H1 (cell line): ENCODE results near the gene CYP2A13. TPM values are rescaled to one million over a fixed set of nuclear protein-coding genes. Genes with fewer than 3 reads are reported as not detected.

Experiments
- CTCF ChIA-PET: fragments of 300-600 bp; sonication (Branson Sonifier 250); formaldehyde crosslinking; loops from one replicate; lab custom pipeline; 2021; ENCODE audit not compliant: partially characterized antibody; lab: Charles Lee
- POLR2A ChIA-PET: fragments of 300-600 bp; sonication (Branson Sonifier 250); formaldehyde crosslinking; loops from one replicate; lab custom pipeline; 2021; ENCODE audit warnings: inconsistent platforms; ENCODE audit not compliant: partially characterized antibody; lab: Charles Lee
- DNase-seq, 2 experiments: peaks; one replicate each; pipeline versions ENCODE4 v3.0.0 to v3.0.0-alpha.2; 2010 to 2022; ENCODE audit warnings: low spot score in 2 of 2, low read depth in 1 of 2, mixed read lengths in 1 of 2
- FAIRE-seq: peaks from 2 replicates; lab custom pipeline; 2011; peaks lifted over from hg19 to GRCh38; lab: Jason Lieb, UNC
- H2AFZ ChIP-seq: 2 replicates; pipeline ENCODE4 v1.8.1; 2012; ENCODE audit warnings: low read length, inconsistent platforms
- H2AK5ac ChIP-seq: 2 replicates; pipeline ENCODE4 v1.6.1; 2013; ENCODE audit warnings: low read depth, low read length
- H2BK120ac ChIP-seq: replicated peaks from 2 replicates; pipeline ENCODE3; 2013; ENCODE audit warnings: low read depth, low read length, inconsistent platforms
- H2BK12ac ChIP-seq: 2 replicates; pipeline ENCODE4 v1.6.1; 2013; ENCODE audit warnings: low read depth, low read length
- H2BK15ac ChIP-seq: 2 replicates; pipeline ENCODE4 v1.6.1; 2013; ENCODE audit warnings: low read length
- H2BK20ac ChIP-seq: 2 replicates; pipeline ENCODE4 v1.6.1; 2013; ENCODE audit warnings: low read length
- H2BK5ac ChIP-seq: 2 replicates; pipeline ENCODE4 v1.6.1; 2013; ENCODE audit warnings: low read depth, low read length
- H3K14ac ChIP-seq: 2 replicates; pipeline ENCODE4 v1.6.1; 2013; ENCODE audit warnings: inconsistent platforms; ENCODE audit not compliant: insufficient read length
- H3K18ac ChIP-seq: 2 replicates; pipeline ENCODE4 v1.6.1; 2013; ENCODE audit warnings: low read length; ENCODE audit errors: extremely low read depth
- H3K23ac ChIP-seq: 2 replicates; pipeline ENCODE4 v1.6.1; 2013; ENCODE audit warnings: inconsistent platforms; ENCODE audit not compliant: insufficient read length
- H3K23me2 ChIP-seq: 2 replicates; pipeline ENCODE4 v1.6.1; 2013; ENCODE audit warnings: low read depth, low read length
- H3K27ac ChIP-seq: 2 replicates; pipeline ENCODE4 v1.6.1; 2011; ENCODE audit warnings: low read depth, low read length, inconsistent platforms
- H3K27me3 ChIP-seq, 4 experiments: replicated peaks in 1 of 4; 1 replicate in 1 of 4; 2 replicates in 3 of 4; pipeline versions ENCODE4 v1.6.1 to v1.8.1; 2011 to 2013; ENCODE audit warnings: low read length in 3 of 4, mild to moderate bottlenecking in 3 of 4, inconsistent platforms in 2 of 4, mixed read lengths in 2 of 4, moderate library complexity in 1 of 4; ENCODE audit not compliant: control insufficient read depth in 3 of 4, insufficient read depth in 3 of 4; ENCODE audit errors: extremely low read depth in 1 of 4
- H3K36me3 ChIP-seq, 4 experiments: 2 replicates each; pipeline versions ENCODE4 v1.6.1 to v1.8.1; 2011 to 2013; ENCODE audit warnings: mild to moderate bottlenecking in 4 of 4, low read length in 3 of 4, moderate library complexity in 2 of 4, control low read depth in 1 of 4, inconsistent platforms in 1 of 4; ENCODE audit not compliant: insufficient read depth in 4 of 4, control insufficient read depth in 2 of 4
- H3K4ac ChIP-seq: replicated peaks from 2 replicates; pipeline ENCODE3; 2013; ENCODE audit warnings: low read length, low read depth, mixed read lengths, inconsistent platforms; ENCODE audit not compliant: insufficient read length
- H3K4me1 ChIP-seq, 4 experiments: replicated peaks in 1 of 4; 1 replicate in 1 of 4; 2 replicates in 3 of 4; pipeline versions ENCODE4 v1.6.1 to v1.8.1; 2011 to 2013; ENCODE audit warnings: low read length in 3 of 4, inconsistent platforms in 2 of 4, mixed read lengths in 1 of 4; ENCODE audit not compliant: insufficient read depth in 4 of 4, control insufficient read depth in 3 of 4
- H3K4me2 ChIP-seq, 2 experiments: 2 replicates each; pipeline versions ENCODE4 v1.6.1 to v1.8.1; 2011 to 2013; ENCODE audit warnings: low read depth in 2 of 2, low read length in 2 of 2, control low read depth in 1 of 2, inconsistent platforms in 1 of 2, mild to moderate bottlenecking in 1 of 2; ENCODE audit not compliant: insufficient read depth in 1 of 2
- H3K4me3 ChIP-seq, 4 experiments: fragments of 200-600, 300-600 bp in 1 of 4; sonication (generic), shearing (Covaris generic), sonication (Bioruptor Twin) in 1 of 4; 2 replicates each; pipeline versions ENCODE4 v1.5.1 to v1.8.1; 2011 to 2016; ENCODE audit warnings: low read length in 4 of 4, low read depth in 3 of 4, control low read depth in 2 of 4, inconsistent platforms in 2 of 4, mild to moderate bottlenecking in 2 of 4, mixed read lengths in 1 of 4, moderate library complexity in 1 of 4; ENCODE audit not compliant: insufficient read depth in 2 of 4; ENCODE audit errors: extremely low read depth in 1 of 4
- H3K56ac ChIP-seq: replicated peaks from 2 replicates; pipeline ENCODE3; 2013; ENCODE audit warnings: low read depth, mild to moderate bottlenecking, mixed read lengths, low read length, inconsistent platforms; ENCODE audit not compliant: insufficient read length
- H3K79me1 ChIP-seq: 2 replicates; pipeline ENCODE4 v1.6.1; 2013; ENCODE audit warnings: low read depth, low read length, control low read depth
- H3K79me2 ChIP-seq, 2 experiments: 2 replicates each; pipeline versions ENCODE4 v1.6.1 to v1.8.1; 2012 to 2013; ENCODE audit warnings: low read length in 2 of 2, mild to moderate bottlenecking in 2 of 2, inconsistent platforms in 1 of 2; ENCODE audit not compliant: insufficient read depth in 2 of 2, control insufficient read depth in 1 of 2
- H3K9ac ChIP-seq, 4 experiments: replicated peaks in 1 of 4; 1 replicate in 1 of 4; 2 replicates in 3 of 4; pipeline versions ENCODE4 v1.6.1 to v1.8.1; 2011 to 2013; ENCODE audit warnings: low read depth in 3 of 4, low read length in 3 of 4, control low read depth in 2 of 4, mild to moderate bottlenecking in 2 of 4, moderate library complexity in 2 of 4, inconsistent platforms in 1 of 4; ENCODE audit errors: extremely low read depth in 1 of 4
- H3K9me3 ChIP-seq, 2 experiments: 2 replicates each; pipeline versions ENCODE4 v1.6.1 to v1.8.1; 2012 to 2013; ENCODE audit warnings: mild to moderate bottlenecking in 2 of 2, moderate library complexity in 2 of 2, control low read depth in 1 of 2, inconsistent platforms in 1 of 2, low read depth in 1 of 2, low read length in 1 of 2, mixed read lengths in 1 of 2; ENCODE audit not compliant: insufficient read depth in 2 of 2
- H4K20me1 ChIP-seq, 2 experiments: replicated peaks in 1 of 2; 2 replicates each; pipeline versions ENCODE3 to v1.8.1; 2011 to 2013; ENCODE audit warnings: inconsistent platforms in 2 of 2, low read length in 2 of 2, mild to moderate bottlenecking in 1 of 2; ENCODE audit not compliant: insufficient read depth in 2 of 2, control insufficient read depth in 1 of 2
- H4K5ac ChIP-seq: 2 replicates; pipeline ENCODE4 v1.6.1; 2013; ENCODE audit warnings: low read length, low read depth, mixed read lengths, inconsistent platforms; ENCODE audit not compliant: insufficient read length
- H4K8ac ChIP-seq: 2 replicates; pipeline ENCODE4 v1.8.0; 2013; ENCODE audit warnings: mild to moderate bottlenecking, moderate library complexity, low read length, inconsistent platforms; ENCODE audit not compliant: insufficient read depth; ENCODE audit errors: extremely low read depth
- H4K91ac ChIP-seq: replicated peaks from 2 replicates; pipeline ENCODE3; 2013; ENCODE audit warnings: low read length, mixed read lengths, inconsistent platforms; ENCODE audit not compliant: insufficient read length
- ATF3 ChIP-seq: IDR thresholded peaks from 2 replicates; pipeline ENCODE4 v1.6.1; 2011; ENCODE audit warnings: low read depth, mild to moderate bottlenecking, low read length; ENCODE audit not compliant: insufficient read depth
- BRCA1 ChIP-seq: IDR thresholded peaks from 2 replicates; pipeline ENCODE4 v1.6.1; 2012; ENCODE audit warnings: low read depth, low read length, improper control_type of control experiment
- CBX8 ChIP-seq: fragments of 300-800, 300-1000 bp; sonication (generic); IDR thresholded peaks from 2 replicates; pipeline ENCODE4 v1.7.1; 2016; ENCODE audit warnings: low read depth, low read length, borderline replicate concordance
- CEBPB ChIP-seq: IDR thresholded peaks from 2 replicates; pipeline ENCODE4 v1.6.1; 2012; ENCODE audit warnings: low read depth, low read length
- CTCF ChIP-seq, 3 experiments: IDR thresholded peaks; 1 replicate in 2 of 3; 2 replicates in 1 of 3; pipeline versions ENCODE4 v1.5.1 to v1.6.1; 2011; ENCODE audit warnings: low read length in 3 of 3, mild to moderate bottlenecking in 3 of 3, inconsistent platforms in 2 of 3, low read depth in 1 of 3, moderate library complexity in 1 of 3; ENCODE audit not compliant: insufficient read depth in 1 of 3; ENCODE audit errors: control extremely low read depth in 1 of 3
- HDAC6 ChIP-seq: IDR thresholded peaks from one replicate; pipeline ENCODE4 v1.7.1; 2012; ENCODE audit warnings: low read depth, mild to moderate bottlenecking, inconsistent platforms, low read length, moderate library complexity
- POLR2AphosphoS5 ChIP-seq: IDR thresholded peaks from 2 replicates; pipeline ENCODE4 v1.6.1; 2011; ENCODE audit warnings: low read depth, low read length
- RAD21 ChIP-seq, 2 experiments: IDR thresholded peaks in 1 of 2; conservative IDR thresholded peaks in 1 of 2; 2 replicates each; pipeline ENCODE4 v1.6.1; 2011; ENCODE audit warnings: low read depth in 2 of 2, low read length in 2 of 2, improper control_type of control experiment in 1 of 2, inconsistent platforms in 1 of 2, mild to moderate bottlenecking in 1 of 2, moderate library complexity in 1 of 2
- SAP30 ChIP-seq: fragments of 300-600 bp; sonication (generic); IDR thresholded peaks from 2 replicates; pipeline ENCODE4 v1.7.1; 2012; ENCODE audit warnings: low read length, moderate library complexity, mild to moderate bottlenecking, inconsistent platforms; ENCODE audit not compliant: insufficient read depth, insufficient replicate concordance
- SIX5 ChIP-seq: IDR thresholded peaks from 2 replicates; pipeline ENCODE4 v1.6.1; 2011; ENCODE audit warnings: mild to moderate bottlenecking, low read depth, low read length
- WGBS, 2 experiments: shearing (Covaris generic) in 1 of 2; methylation state at CpG; one replicate each; pipeline versions ENCODE4 v1.1.6 to v1.1.7; 2013 to 2015; ENCODE audit warnings: low lambda C conversion rate in 2 of 2, mixed read lengths in 2 of 2, inconsistent platforms in 1 of 2, low coverage in 1 of 2, missing lambda C conversion rate in 1 of 2; ENCODE audit not compliant: insufficient replicate concordance in 2 of 2, insufficient coverage in 1 of 2, insufficient read length in 1 of 2; ENCODE audit errors: extremely low coverage in 1 of 2, missing lambda C conversion rate in 1 of 2; 5-methylcytosine and 5-hydroxymethylcytosine counted together
- polyA plus RNA-seq, 7 experiments: library from polyadenylated mRNA; depleted of rRNA in 3 of 7; stranded (reverse) in 5 of 7; unstranded in 2 of 7; fragments of >200 nt in 5 of 7; fragments of 200-250 nt in 2 of 7; gene quantifications; 1 replicate in 5 of 7; 2 replicates in 1 of 7; 4 replicates in 1 of 7; pipeline versions ENCODE4 v1.2.1 to v1.2.3, GENCODE V29; 2011 to 2013; ENCODE audit warnings: missing spikeins in 2 of 7, mixed read lengths in 2 of 7
- total RNA-seq: library from RNA; stranded (reverse); fragmentation: NEBNext Ultra II Directional; extraction: Animal tissue kit (Norgen Biotek cat#: 25700); gene quantifications from 2 replicates; pipeline ENCODE4 v1.2.1, GENCODE V29; 2021

The CYP2A13 gene
- total and polyA plus RNA-seq, 2 of the 8 experiments (the other 6 are each of a cell fraction or from before 2014, with no cell fraction given): 0.60 to 0.63 TPM

DNA sequence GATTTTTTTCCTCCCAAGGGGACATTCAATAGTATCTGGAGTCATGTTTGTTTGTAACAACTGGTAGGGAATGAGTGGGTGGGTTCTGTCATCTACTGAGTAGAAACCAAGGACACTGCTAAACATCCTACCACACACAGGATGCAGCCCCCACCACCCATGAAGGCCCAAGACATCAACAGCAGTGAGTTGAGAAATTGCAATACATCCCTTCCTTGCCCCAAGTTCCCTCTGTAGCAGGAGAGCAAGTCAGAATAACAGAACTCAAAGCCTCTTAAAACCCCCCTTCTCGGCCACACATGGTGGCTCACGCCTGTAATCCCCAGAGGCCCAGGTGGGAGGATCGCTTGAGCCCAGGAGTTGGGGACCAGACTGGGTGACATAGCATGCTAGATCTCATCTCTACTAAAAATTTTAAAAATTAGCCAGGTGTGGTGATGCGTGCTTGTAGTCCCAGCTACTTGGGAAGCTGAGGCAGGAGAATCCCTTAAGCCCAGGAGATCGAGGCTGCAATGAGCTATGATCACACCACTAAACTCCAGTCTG lies 23.6 kb downstream of the CYP2A13 start:
- H4K8ac ChIP-seq: no peak overlapping the region
- WGBS, 2 experiments: 92% methylated on average over 5 of the region's 5 CpGs; no CpG with 5 or more reads in 1 of the 2 experiments
- no peak for TF ChIP-seq HDAC6
- no peak for TF ChIP-seq SAP30
- no peak for TF ChIP-seq SIX5
- TF ChIP-seq CBX8: no peak
- TF ChIP-seq BRCA1: no peak
- TF ChIP-seq CTCF (IDR thresholded peaks at IDR 0.05; ENCODE audit: control extremely low read depth in 1 of 3, insufficient read depth in 1 of 3, low read depth in 1 of 3, low read length in 3 of 3): no peak
- TF ChIP-seq RAD21 (IDR thresholded peaks at IDR 0.05 in 1 of 2, conservative IDR thresholded peaks at IDR 0.05 in 1 of 2; ENCODE audit: low read depth in 2 of 2, low read length in 2 of 2): no peak
- TF ChIP-seq ATF3: no peak
- no peak for TF ChIP-seq POLR2AphosphoS5
- no peak for TF ChIP-seq CEBPB

More for the DNA sequence above, 23.6 kb downstream of the CYP2A13 start:
- H2BK12ac ChIP-seq: no peak overlapping the region
- no peak overlapping the region for H4K91ac ChIP-seq
- no peak for FAIRE-seq
- H2AFZ ChIP-seq: no peak overlapping the region
- DNase-seq: no peak
- H3K9me3 ChIP-seq: peaks cover 25 to 28% of the 10 kb centered on the region in 2 experiments
- H4K5ac ChIP-seq: no peak overlapping the region
- no peak overlapping the region for H3K4me2 ChIP-seq
- no peaks in the 10 kb centered on the region for H3K79me1 ChIP-seq
- no peaks in the 10 kb centered on the region for H3K79me2 ChIP-seq
- H2BK120ac ChIP-seq: no peak overlapping the region
- no peak overlapping the region for H3K56ac ChIP-seq
- H2BK5ac ChIP-seq: no peak overlapping the region
- ChIA-PET POLR2A (interaction anchor here (0.7 kb wide), 1 partner anchor 221 kb away, joined by 3 read pairs; no protein-coding TSS in a partner anchor), CTCF (interaction anchor here (0.7 to 2.4 kb wide), 6 partner anchors 11 to 252 kb away, joined by 3 to 10 read pairs (median 6); no protein-coding TSS in a partner anchor)
- H3K18ac ChIP-seq: no peak overlapping the region
- no peak overlapping the region for H3K27ac ChIP-seq
- no peaks in the 10 kb centered on the region for H3K36me3 ChIP-seq
- H2BK15ac ChIP-seq: no peak overlapping the region
- no peak overlapping the region for H3K23ac ChIP-seq
- H2AK5ac ChIP-seq: no peak overlapping the region
- H3K23me2 ChIP-seq: no peaks in the 10 kb centered on the region; the same call in 1 of the 2 replicates
- no peak overlapping the region for H3K4ac ChIP-seq
- H3K4me1 ChIP-seq: no peaks in the 10 kb centered on the region
- no peak overlapping the region for H3K14ac ChIP-seq
- H3K27me3 ChIP-seq: no peaks in the 10 kb centered on the region
- H4K20me1 ChIP-seq: no peaks in the 10 kb centered on the region
- no peak overlapping the region for H3K9ac ChIP-seq
- H3K4me3 ChIP-seq: no peak overlapping the region
- H2BK20ac ChIP-seq: no peak overlapping the region
